Mesendoderm (in vitro differentiated cells): Measurements from ENCODE around the gene SH3BP1.

ENCODE experiments used
- DNase-seq: peaks from one replicate; pipeline ENCODE4 v3.0.0; 2013
- H2AK5ac ChIP-seq: 2 replicates; pipeline ENCODE4 v1.6.1; 2013; ENCODE audit warnings: low read length, inconsistent platforms
- H2BK120ac ChIP-seq: 2 replicates; pipeline ENCODE4 v1.6.1; 2013; ENCODE audit warnings: low read depth, mild to moderate bottlenecking, low read length, moderate library complexity, mixed read lengths
- H2BK15ac ChIP-seq: replicated peaks from 2 replicates; pipeline ENCODE4 v1.6.1; 2013; ENCODE audit warnings: low read depth, mild to moderate bottlenecking, moderate library complexity
- H2BK5ac ChIP-seq: 2 replicates; pipeline ENCODE4 v1.6.1; 2013; ENCODE audit warnings: low read length, inconsistent platforms
- H3K18ac ChIP-seq: 2 replicates; pipeline ENCODE4 v1.6.1; 2013; ENCODE audit warnings: mild to moderate bottlenecking, low read length, mixed read lengths
- H3K23ac ChIP-seq: one replicate; pipeline ENCODE4 v1.6.1; 2013; ENCODE audit warnings: low read length
- H3K27ac ChIP-seq: 2 replicates; pipeline ENCODE4 v1.5.1; 2013; ENCODE audit warnings: low read depth, mild to moderate bottlenecking, inconsistent platforms, low read length, moderate library complexity
- H3K27me3 ChIP-seq: 2 replicates; pipeline ENCODE4 v1.6.1; 2013; ENCODE audit warnings: low read length, control low read depth, mild to moderate bottlenecking, inconsistent platforms; ENCODE audit not compliant: insufficient read depth, poor library complexity
- H3K36me3 ChIP-seq: 2 replicates; pipeline ENCODE4 v1.6.1; 2013; ENCODE audit warnings: low read length, inconsistent platforms; ENCODE audit not compliant: control insufficient read depth, insufficient read depth
- H3K4ac ChIP-seq: one replicate; pipeline ENCODE4 v1.6.1; 2013; ENCODE audit warnings: low read depth, mild to moderate bottlenecking, low read length, moderate library complexity
- H3K4me1 ChIP-seq: 2 replicates; pipeline ENCODE4 v1.6.1; 2013; ENCODE audit warnings: low read depth, low read length, inconsistent platforms; ENCODE audit not compliant: control insufficient read depth
- H3K4me2 ChIP-seq: 2 replicates; pipeline ENCODE4 v1.6.1; 2013; ENCODE audit warnings: low read length
- H3K4me3 ChIP-seq: 2 replicates; pipeline ENCODE4 v1.5.1; 2013; ENCODE audit warnings: mild to moderate bottlenecking, low read length
- H3K56ac ChIP-seq: one replicate; pipeline ENCODE4 v1.6.1; 2013; ENCODE audit warnings: low read length
- H3K79me1 ChIP-seq: 2 replicates; pipeline ENCODE4 v1.6.1; 2013; ENCODE audit warnings: low read length, inconsistent platforms
- H3K79me2 ChIP-seq: 2 replicates; pipeline ENCODE4 v1.6.1; 2013; ENCODE audit warnings: mild to moderate bottlenecking, low read length; ENCODE audit not compliant: control insufficient read depth, insufficient read depth
- H3K9ac ChIP-seq: 2 replicates; pipeline ENCODE4 v1.6.1; 2013; ENCODE audit warnings: low read length, inconsistent platforms
- H4K5ac ChIP-seq: one replicate; pipeline ENCODE4 v1.6.1; 2013; ENCODE audit warnings: low read length
- H4K8ac ChIP-seq: one replicate; pipeline ENCODE4 v1.6.1; 2013; ENCODE audit warnings: low read depth, mild to moderate bottlenecking, control low read depth, low read length, moderate library complexity
- WGBS: extraction: QIAGEN DNeasy Blood & Tissue Kit; methylation state at CpG from one replicate; pipeline ENCODE4 v1.1.7; 2013; ENCODE audit warnings: low lambda C conversion rate, missing lambda C conversion rate; ENCODE audit not compliant: insufficient coverage; ENCODE audit errors: extremely low coverage; 5-methylcytosine and 5-hydroxymethylcytosine counted together

The SH3BP1 gene

GRCh38 chr22:37664249-37665101, 25.0 kb downstream of the SH3BP1 start:
- H3K9ac ChIP-seq: no peak overlapping the region
- H4K5ac ChIP-seq: no peak overlapping the region
- no peak overlapping the region for H3K56ac ChIP-seq
- peaks cover 29% of the 10 kb centered on the region for H3K79me1 ChIP-seq
- no peak overlapping the region for H2BK120ac ChIP-seq
- H3K4me1 ChIP-seq: peaks cover 2% of the 10 kb centered on the region
- no peak overlapping the region for H3K27ac ChIP-seq
- H3K36me3 ChIP-seq: no peaks in the 10 kb centered on the region
- no peak overlapping the region for H2AK5ac ChIP-seq
- WGBS: no CpG with 5 or more reads among the region's 16 CpGs
- H2BK5ac ChIP-seq: no peak overlapping the region
- no peak overlapping the region for H4K8ac ChIP-seq
- no peak overlapping the region for H3K4me3 ChIP-seq
- no peak overlapping the region for H3K4me2 ChIP-seq
- no peaks in the 10 kb centered on the region for H3K27me3 ChIP-seq
- H3K4ac ChIP-seq: no peak overlapping the region
- DNase-seq: no peak
- H2BK15ac ChIP-seq: no peak overlapping the region
- H3K79me2 ChIP-seq: peaks cover 38% of the 10 kb centered on the region
- H3K23ac ChIP-seq: no peak overlapping the region
- no peak overlapping the region for H3K18ac ChIP-seq

DNA sequence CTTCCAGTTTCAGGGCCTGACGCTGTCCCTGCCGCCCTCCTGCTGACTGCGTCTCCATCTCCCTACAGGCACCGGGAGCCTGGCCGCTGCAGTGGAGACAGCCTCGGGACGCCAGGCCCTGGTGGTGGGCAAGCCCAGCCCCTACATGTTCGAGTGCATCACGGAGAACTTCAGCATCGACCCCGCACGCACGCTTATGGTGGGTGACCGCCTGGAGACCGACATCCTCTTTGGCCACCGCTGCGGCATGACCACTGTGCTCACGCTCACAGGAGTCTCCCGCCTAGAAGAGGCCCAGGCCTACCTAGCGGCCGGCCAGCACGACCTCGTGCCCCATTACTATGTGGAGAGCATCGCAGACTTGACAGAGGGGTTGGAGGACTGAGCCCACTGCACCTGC, 26.0 kb downstream of the SH3BP1 start:
- Histone ChIP-seq H2BK120ac (no peak overlapping the region), H2AK5ac (no peak overlapping the region), H4K8ac (no peak overlapping the region), H3K27ac (no peak overlapping the region), H4K5ac (no peak overlapping the region), H3K23ac (no peak overlapping the region), H3K4ac (no peak overlapping the region), H3K4me3 (no peak overlapping the region), H3K79me2 (peaks cover 28% of the 10 kb centered on the region), H3K9ac (no peak overlapping the region), H3K18ac (no peak overlapping the region), H2BK15ac (no peak overlapping the region), H3K56ac (no peak overlapping the region), H3K4me1 (no peaks in the 10 kb centered on the region), H3K4me2 (no peak overlapping the region), H3K27me3 (no peaks in the 10 kb centered on the region), H3K36me3 (no peaks in the 10 kb centered on the region), H2BK5ac (no peak overlapping the region), H3K79me1 (peaks cover 24% of the 10 kb centered on the region)
- WGBS: no CpG with 5 or more reads among the region's 24 CpGs
- no peak for DNase-seq

DNA sequence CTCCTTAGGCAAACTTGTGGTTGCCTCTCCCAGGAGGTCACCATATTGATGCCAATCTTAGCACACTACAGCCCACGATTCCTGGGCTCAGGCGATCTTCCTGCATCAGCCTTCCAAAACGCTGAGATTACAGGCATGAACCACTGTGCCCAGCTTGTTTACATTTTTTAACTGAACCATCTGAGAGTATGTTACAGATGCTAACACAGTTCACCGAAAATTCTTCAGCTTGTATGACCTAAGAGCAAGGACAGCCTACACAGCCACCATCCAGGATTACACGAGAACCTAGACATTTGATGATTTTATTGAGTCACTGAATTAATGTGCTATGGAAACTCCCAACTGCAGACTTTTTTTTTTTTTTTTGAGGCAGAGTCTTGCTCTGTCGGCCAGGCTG, 30.1 kb downstream of the SH3BP1 start:
- Histone ChIP-seq H3K27ac (no peak overlapping the region), H3K18ac (no peak overlapping the region), H3K4me1 (no peaks in the 10 kb centered on the region), H3K9ac (no peak overlapping the region), H3K4me2 (no peak overlapping the region), H2BK5ac (no peak overlapping the region), H3K4ac (no peak overlapping the region), H3K4me3 (no peak overlapping the region), H2BK120ac (no peak overlapping the region), H4K5ac (no peak overlapping the region), H3K36me3 (no peaks in the 10 kb centered on the region), H3K79me2 (peaks cover 4% of the 10 kb centered on the region), H3K23ac (no peak overlapping the region), H4K8ac (no peak overlapping the region), H2BK15ac (no peak overlapping the region), H3K79me1 (peaks cover 6% of the 10 kb centered on the region), H3K56ac (no peak overlapping the region), H3K27me3 (no peaks in the 10 kb centered on the region), H2AK5ac (no peak overlapping the region)
- no peak for DNase-seq
- WGBS: no CpG with 5 or more reads among the region's 6 CpGs

DNA sequence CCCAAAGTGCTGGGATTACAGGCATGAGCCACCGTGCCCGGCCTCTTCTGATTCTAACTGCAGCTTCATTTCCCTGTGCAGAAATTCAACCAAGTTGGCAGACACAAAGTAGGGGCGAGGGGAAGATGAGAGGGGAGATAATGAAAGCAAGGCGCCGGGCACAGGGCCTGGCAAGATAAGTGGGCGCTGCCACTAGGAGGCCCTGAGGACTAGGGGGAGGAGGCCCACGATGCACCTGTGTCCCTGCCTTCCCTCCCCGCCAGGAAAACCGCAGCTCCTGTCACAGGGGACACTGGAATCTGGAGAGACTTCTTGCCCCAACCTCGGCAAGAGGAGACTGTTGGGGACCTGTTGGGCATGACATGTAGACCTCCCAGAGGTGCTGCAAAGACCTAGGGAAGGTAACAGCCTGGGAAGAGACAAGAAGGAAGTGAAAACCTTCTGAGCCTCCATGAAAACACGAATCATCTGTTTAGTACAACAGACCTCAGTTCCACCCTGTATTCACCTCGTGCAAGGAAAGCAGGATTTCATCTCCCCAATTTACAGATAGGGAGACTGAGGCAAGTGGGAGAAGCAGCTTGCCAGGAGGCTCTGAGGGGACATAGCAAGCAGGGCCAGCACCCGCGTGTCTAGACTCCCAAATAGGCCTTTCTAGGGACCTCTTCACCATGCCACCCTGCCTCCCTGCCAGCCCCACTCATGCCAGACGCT, 32.9 kb downstream of the SH3BP1 start:
- Histone ChIP-seq H4K8ac (no peak overlapping the region), H3K4me2 (no peak overlapping the region), H3K27ac (no peak overlapping the region), H3K4ac (no peak overlapping the region), H2BK15ac (no peak overlapping the region), H3K18ac (no peak overlapping the region), H3K4me1 (no peaks in the 10 kb centered on the region), H3K4me3 (no peak overlapping the region), H3K56ac (no peak overlapping the region), H3K36me3 (no peaks in the 10 kb centered on the region), H3K9ac (no peak overlapping the region), H3K79me1 (no peaks in the 10 kb centered on the region), H3K79me2 (no peaks in the 10 kb centered on the region), H2BK120ac (no peak overlapping the region), H4K5ac (no peak overlapping the region), H3K27me3 (no peaks in the 10 kb centered on the region), H3K23ac (no peak overlapping the region), H2AK5ac (no peak overlapping the region), H2BK5ac (no peak overlapping the region)
- no peak for DNase-seq
- no CpG with 5 or more reads among the region's 15 CpGs for WGBS

DNA sequence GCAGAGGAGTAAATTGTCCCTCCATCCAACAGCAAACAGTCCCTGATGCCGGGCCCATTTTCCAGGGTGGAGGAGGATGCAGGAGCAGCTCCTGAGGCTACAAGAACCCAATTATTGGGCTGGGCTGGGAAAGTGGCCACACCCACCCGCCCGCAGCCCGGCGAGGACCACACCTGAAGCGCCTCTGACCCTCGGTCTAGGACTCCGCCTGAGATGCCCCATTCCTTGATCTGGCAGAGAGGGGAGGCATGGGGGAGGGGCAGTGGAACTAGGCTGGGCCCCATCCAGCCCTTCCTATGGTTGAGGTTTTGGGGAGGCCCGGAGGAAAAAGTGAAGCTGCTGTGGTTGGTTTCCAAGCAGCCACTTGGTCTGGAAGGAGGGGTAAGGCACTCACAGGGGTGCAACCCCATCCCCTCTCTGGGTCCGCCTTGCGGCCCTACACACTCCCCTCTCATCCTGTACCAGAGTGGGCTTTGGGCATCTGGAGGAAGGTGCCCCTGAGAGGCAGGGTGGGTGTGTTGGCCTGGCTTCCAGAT, 33.5 kb downstream of the SH3BP1 start:
- no peak overlapping the region for H3K9ac ChIP-seq
- no peak overlapping the region for H3K4me3 ChIP-seq
- H3K23ac ChIP-seq: no peak overlapping the region
- H3K79me1 ChIP-seq: no peaks in the 10 kb centered on the region
- no peak overlapping the region for H3K27ac ChIP-seq
- WGBS: no CpG with 5 or more reads among the region's 11 CpGs
- no peak overlapping the region for H2AK5ac ChIP-seq
- no peak overlapping the region for H2BK15ac ChIP-seq
- DNase-seq: no peak
- no peaks in the 10 kb centered on the region for H3K27me3 ChIP-seq
- H4K5ac ChIP-seq: no peak overlapping the region
- no peak overlapping the region for H3K4ac ChIP-seq
- no peak overlapping the region for H2BK120ac ChIP-seq
- H4K8ac ChIP-seq: no peak overlapping the region
- no peak overlapping the region for H2BK5ac ChIP-seq
- no peak overlapping the region for H3K56ac ChIP-seq
- H3K4me2 ChIP-seq: no peak overlapping the region
- H3K18ac ChIP-seq: no peak overlapping the region
- no peaks in the 10 kb centered on the region for H3K79me2 ChIP-seq
- no peaks in the 10 kb centered on the region for H3K4me1 ChIP-seq
- no peaks in the 10 kb centered on the region for H3K36me3 ChIP-seq
